IPS-NIHi7 (cell line): ENCODE measurements around the gene CASP3.

ENCODE experiments used
- DNase-seq: peaks from one replicate; pipeline ENCODE4 v3.0.0; 2012; ENCODE audit warnings: mixed read lengths; ENCODE audit errors: extremely low spot score

Gene CASP3

GRCh38 chr4:184649026-184649970 lies at the start of gene CASP3, which contains the start of gene PRIMPOL:
Gene CASP3, minus strand, starts transcription at chr4:184649447. Its CDS starts 10,994 bp downstream, at chr4:184638453.
Gene PRIMPOL, plus strand, starts transcription at chr4:184649738. Its CDS starts 7,403 bp downstream, at chr4:184657141.
- peak; percentile 88 for DNase-seq

DNA sequence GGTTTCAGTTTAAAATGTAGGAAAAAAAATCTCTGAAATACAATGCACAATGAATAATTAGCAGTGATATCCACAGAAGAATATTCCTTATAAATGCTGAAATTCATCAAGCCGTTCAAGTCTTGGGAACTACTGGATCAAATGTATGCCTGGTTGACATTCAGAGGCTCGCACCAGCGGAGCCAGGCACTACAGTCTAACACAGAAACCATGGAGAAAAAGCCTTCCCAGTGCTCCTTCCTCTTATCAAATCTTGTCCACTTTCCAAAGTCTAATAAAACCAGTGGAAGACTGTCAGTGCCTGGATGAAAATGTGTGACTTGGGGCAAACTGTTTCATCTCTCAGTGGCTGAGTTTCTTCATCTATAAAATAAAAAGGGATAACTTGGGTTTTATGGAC lies 48.7 kb upstream of the CASP3 start:
- no peak for DNase-seq

DNA sequence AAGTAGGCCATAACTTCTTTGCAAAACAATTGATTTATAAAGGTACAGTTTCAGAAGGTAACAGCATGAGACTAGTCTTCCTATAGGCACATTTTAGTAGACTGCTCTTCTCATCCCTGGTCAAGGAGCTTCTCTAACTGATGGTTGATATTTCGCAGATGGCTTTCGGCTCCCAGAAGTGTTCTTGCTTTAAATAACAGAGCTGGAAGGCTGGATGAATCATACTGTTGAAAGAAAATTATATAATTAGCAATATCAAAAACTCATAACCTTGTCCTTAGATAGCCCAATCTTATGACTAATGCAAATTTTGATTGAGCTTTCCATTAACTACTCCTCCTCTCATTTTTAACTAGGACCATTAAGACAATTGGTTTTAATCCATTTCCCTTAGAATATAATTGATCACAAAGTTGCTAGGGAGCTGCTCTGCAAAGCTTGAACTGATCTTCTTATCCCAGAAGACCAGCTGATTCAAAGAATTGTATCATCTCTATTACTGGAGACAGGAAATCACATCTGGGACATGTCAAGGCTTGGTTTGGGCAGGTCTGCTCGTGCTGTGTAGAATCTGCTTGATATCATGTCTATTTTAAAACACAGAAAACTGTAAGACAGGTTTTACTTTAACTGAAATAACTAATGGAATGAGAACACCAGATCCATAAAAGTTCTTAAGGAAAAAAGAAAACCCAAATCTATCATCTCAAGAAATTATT lies 46.1 kb upstream of the CASP3 start:
- DNase-seq = no peak

- no peak for DNase-seq
These were observed 45.2 kb upstream of the CASP3 start for GRCh38 chr4:184694412-184694956.

- no peak for DNase-seq
These were observed 43.8 kb upstream of the CASP3 start for GRCh38 chr4:184693056-184693455.

GRCh38 chr4:184689681-184690080 lies 40.4 kb upstream of the CASP3 start:
- no peak for DNase-seq

DNA sequence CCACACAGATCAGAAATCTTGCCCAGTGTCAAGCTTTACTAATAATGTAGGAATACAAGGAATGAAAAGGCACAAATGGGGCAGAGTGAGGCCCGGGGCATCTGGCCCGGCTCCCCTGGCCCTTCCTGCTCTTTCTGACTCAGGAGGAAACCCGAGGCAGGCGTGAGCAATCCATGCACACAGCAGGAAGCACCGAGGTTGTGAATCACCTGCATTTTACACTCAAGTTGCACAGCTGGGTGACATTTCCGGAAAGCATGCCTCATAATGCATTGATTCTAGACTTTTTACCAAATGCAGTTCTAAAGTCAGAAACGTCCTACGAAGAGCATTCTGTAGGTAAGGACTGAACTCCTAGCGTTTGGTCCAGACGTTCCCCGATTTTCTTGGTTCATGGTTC lies 39.2 kb upstream of the CASP3 start:
- peak; percentile 70 for DNase-seq

DNA sequence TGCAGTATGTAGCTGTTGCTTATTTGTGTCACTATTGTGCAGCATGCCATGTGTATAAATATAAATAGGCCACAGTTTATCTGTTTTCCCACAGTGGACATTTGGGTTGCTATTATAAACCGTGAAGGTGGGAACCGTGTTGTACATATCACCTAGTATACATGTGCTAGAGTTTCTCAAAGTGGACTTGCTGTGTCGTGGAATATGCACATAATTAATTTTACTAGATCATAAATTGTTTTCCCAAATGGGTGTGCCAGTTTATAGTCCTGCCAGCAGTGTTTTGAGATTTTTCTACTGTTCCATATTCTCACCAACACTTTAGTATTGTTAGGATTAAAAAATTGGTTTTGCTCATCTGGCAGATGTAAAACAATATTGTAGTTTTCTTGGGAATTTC lies 38.8 kb upstream of the CASP3 start:
- DNase-seq = no peak

DNA sequence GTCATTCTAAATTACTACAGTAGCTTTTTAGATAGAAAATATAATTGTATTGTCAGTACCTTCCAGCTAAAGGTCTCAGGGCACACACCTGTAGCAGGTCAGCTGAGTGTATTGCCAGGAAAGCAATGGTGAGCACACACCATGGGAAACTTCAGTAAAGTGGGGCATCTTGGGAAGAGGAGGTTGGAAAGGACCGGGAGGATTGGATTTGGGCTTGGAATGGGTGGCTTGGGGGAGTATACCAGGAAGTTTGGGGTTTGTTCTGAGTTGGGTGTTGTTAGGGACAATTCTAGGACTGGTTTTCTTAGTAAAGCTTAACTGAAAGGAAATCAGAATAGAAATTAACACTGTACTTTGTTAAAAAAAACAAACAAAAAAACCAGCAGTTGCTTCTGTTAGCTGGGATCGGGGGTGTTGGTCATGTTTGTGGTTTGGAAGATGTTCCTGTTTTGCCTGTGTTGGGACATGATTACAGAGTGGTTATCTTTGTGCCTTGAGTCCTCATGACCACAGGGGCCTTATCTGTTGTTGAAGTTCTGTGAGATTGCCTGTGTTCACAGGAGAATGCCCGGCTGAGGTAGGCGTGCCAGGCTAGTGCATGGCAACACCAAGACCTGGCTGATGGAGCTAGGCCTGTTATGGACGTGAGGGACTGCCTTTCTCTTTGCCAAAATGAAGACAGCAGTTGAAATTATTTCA lies 35.4 kb upstream of the CASP3 start:
- DNase-seq = no peak

- no peak for DNase-seq
These were observed 32.7 kb upstream of the CASP3 start for GRCh38 chr4:184681916-184682315.

DNA sequence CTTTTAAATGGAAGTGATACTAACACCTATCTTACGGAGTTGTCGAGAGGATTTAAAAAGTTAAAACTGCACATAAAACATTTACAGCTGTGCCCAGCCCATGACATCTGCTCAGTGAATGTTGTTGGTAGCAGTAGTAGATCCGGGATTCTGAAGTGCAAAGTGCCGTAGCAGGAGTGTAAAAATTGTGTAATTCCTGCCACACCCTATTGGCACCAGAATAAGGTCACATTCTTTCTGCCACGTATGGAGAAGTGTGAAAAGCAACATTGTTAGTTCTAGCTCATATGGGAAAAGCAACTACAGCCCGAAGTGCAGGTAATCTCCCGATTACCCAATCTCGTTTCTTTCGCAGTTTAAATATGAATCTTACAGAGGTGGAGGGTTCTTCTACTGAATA lies 31.5 kb upstream of the CASP3 start:
- DNase-seq = no peak

DNA sequence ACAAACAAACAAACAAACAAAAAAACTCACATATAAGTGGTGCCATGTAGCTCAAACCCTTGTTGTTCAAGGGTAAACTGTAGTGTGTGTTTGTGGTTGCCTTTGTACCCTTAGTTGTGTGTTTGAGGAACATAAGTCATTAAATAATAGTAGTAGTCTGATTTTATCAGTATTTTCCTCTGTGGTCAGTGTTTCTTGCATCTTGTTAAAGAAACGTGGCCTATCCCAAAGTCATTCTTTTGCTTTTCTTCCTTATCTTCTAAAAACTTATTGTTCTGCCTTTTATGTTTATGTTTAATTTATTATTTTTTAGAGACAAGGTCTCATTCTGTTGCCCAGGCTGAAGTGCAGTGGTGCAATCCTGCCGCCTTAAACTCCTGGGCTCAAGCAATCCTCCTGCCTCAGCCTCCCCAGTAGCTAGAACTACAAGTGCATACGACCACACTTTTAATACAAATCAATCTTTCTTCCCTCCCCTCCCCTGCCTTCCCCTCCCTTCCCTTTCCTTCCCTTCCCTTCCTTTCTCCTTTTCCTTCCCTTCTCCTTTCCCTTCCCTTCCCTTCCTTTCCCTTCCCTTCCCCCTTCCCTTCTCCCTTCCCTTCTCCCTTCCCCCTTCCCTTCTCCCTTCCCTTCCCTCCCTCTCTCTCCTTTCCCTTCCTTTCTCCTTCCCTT lies 26.7 kb upstream of the CASP3 start:
- DNase-seq = no peak

GRCh38 chr4:184675018-184675417 lies 25.8 kb upstream of the CASP3 start:
- no peak for DNase-seq

GRCh38 chr4:184674011-184674410 lies 24.8 kb upstream of the CASP3 start:
- DNase-seq = no peak

GRCh38 chr4:184672741-184673140 lies 23.5 kb upstream of the CASP3 start:
- DNase-seq = no peak

GRCh38 chr4:184671101-184671500 lies 21.9 kb upstream of the CASP3 start:
- DNase-seq = no peak

GRCh38 chr4:184669251-184669650 lies 20.0 kb upstream of the CASP3 start:
- DNase-seq = no peak

DNA sequence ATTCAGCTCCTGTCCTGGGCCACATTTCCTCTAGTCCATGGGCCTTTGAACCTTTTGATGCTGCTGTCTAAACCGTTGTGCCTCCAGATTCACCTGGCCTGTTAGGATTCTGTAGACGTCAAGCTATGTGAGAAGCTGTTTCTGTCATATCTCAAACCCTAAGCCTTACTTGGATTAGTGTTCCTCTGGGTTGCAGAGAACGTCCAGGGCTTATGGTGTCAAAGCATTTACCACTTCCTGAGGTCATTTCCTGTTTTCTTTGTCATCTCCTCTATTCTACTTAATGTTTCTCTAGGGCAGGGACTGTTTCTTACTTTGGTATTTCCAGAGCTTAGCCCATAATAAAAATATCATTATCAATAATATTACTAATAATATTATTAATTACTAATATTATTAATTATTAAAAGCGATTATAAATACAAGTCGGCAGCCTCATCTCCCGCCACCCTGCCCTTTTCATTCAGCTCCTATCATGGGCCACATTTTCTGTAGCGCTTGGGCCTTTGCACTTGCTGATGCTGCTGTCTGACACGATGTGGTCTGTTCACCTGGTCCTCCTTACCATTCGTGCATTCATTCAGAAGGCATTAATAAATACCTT lies 19.4 kb upstream of the CASP3 start:
- no peak for DNase-seq

GRCh38 chr4:184668096-184668495 lies 18.8 kb upstream of the CASP3 start:
- no peak for DNase-seq

- no peak for DNase-seq
These were observed 17.4 kb upstream of the CASP3 start for GRCh38 chr4:184666670-184667069.
